ENCODE measurements around the gene KLHL40.

The KLHL40 gene

DNA sequence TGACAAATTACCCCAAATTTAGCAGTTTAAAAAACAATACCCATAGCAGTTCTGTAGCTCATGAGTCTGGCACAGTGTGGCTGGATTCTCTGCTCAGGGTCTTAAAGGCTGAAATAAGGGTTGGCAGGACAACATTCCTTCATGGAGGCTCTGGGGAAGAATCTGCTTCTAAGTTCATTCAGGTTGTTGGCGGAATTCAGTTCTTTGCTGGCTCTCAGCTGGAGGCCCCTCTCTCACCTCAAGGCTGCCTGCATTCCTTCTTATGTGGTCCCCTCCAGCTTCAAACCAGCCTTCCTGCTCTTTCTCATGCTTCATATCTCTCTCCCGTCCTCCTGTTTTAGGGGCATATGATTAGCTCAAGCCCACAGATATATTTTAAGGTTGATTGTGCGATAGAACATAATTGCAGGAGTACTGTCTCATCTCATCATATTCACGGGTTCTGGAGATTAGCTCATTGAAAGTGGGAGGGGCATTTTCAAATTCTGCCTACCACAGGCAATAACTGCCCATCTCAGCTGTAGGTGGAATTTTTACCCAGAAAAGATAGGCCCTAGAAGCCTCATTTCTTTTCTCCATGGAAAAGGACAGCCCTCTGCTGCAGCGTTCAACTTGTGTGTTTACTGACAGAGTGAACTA, 37.4 kb upstream of the KLHL40 start:
- no peak for DNase-seq (ENCODE audit: low read depth)

GRCh38 chr3:42649006-42649405, 36.3 kb upstream of the KLHL40 start:
- no peak overlapping the region for H3K4me3 ChIP-seq (ENCODE audit: low read length)
- DNase-seq (ENCODE audit: low read depth) = no peak
- TF ChIP-seq, protein P1, sequence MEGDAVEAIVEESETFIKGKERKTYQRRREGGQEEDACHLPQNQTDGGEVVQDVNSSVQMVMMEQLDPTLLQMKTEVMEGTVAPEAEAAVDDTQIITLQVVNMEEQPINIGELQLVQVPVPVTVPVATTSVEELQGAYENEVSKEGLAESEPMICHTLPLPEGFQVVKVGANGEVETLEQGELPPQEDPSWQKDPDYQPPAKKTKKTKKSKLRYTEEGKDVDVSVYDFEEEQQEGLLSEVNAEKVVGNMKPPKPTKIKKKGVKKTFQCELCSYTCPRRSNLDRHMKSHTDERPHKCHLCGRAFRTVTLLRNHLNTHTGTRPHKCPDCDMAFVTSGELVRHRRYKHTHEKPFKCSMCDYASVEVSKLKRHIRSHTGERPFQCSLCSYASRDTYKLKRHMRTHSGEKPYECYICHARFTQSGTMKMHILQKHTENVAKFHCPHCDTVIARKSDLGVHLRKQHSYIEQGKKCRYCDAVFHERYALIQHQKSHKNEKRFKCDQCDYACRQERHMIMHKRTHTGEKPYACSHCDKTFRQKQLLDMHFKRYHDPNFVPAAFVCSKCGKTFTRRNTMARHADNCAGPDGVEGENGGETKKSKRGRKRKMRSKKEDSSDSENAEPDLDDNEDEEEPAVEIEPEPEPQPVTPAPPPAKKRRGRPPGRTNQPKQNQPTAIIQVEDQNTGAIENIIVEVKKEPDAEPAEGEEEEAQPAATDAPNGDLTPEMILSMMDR (conservative IDR thresholded peaks at IDR 0.05; ENCODE audit: low read length) = no peak

More for the DNA sequence above, 37.4 kb upstream of the KLHL40 start:
- no peak overlapping the region for H3K4me3 ChIP-seq (ENCODE audit: low read length)
- TF ChIP-seq, protein P1 (conservative IDR thresholded peaks at IDR 0.05; ENCODE audit: low read length) = no peak

GRCh38 chr3:42649783-42650182, 35.6 kb upstream of the KLHL40 start:
- no peak overlapping the region for H3K4me3 ChIP-seq (ENCODE audit: low read length)
- TF ChIP-seq, protein P1 (conservative IDR thresholded peaks at IDR 0.05; ENCODE audit: low read length) = no peak
- no peak for DNase-seq (ENCODE audit: low read depth)

GRCh38 chr3:42651248-42652091, 33.9 kb upstream of the KLHL40 start:
- TF ChIP-seq, protein P1 (conservative IDR thresholded peaks at IDR 0.05; ENCODE audit: low read length) = no peak
- DNase-seq (ENCODE audit: low read depth) = peak; percentile 76
- peak overlapping the region; percentile 92 for H3K4me3 ChIP-seq (ENCODE audit: low read length)

DNA sequence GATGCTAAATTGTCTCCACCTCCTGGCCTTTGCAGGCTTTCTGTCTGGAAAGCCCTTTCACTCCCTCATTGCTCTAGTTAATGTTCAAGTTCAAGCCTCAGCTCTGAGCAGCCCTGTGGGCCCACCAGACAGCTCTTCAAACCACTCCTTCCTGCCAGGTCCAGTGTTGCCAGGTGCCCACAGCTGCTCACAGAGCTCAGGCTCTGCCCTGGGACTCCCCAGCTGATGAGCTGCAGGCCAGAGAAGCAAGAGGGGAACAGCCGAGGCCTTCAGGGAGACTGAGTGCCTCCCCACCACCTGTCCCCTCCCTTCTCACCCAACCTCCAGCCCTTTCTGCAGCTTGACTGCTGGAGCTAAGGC, 33.1 kb upstream of the KLHL40 start:
- TF ChIP-seq, protein P1 (conservative IDR thresholded peaks at IDR 0.05; ENCODE audit: low read length) = no peak
- DNase-seq (ENCODE audit: low read depth) = no peak

DNA sequence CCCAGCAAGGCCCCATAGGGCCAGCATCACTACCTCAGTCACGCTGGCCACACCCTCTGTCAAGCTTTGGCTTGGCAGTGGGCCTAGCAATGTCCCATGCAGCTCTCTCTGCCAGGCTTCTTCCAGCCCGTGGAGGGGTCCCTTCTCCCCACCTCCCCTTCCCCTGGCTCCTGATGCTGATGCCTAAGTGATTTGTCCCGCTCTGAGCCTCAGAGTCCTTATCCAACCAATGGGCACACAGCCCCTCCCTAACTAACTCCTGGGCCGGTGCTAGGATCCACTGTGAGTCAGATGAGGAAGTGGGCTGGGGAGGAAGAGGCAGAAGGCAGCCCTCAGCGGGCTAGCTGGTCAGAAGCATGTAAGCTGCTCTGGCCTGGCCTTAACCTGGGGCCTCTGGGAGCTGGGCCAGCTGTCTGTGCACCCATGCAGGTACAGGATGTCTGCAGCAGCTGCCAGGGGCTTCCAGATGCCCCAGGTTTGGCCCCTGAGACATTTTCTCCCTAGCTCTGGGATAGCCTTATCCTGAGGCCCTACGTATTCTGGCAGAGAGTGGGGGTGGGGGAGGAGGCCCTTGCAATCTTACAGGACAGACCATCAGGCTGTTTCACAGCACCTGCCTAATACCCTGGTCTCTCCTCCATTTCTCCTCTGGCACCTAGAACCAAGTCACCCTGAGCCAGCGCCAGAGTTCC, 32.6 kb upstream of the KLHL40 start:
- H3K4me3 ChIP-seq (ENCODE audit: low read length) = peak overlapping the region; percentile 92
- DNase-seq (ENCODE audit: low read depth) = peak; percentile 70
- TF ChIP-seq, protein P1 (conservative IDR thresholded peaks at IDR 0.05; ENCODE audit: low read length) = no peak

More for the DNA sequence above, 33.1 kb upstream of the KLHL40 start:
- peak overlapping the region; percentile 92 for H3K4me3 ChIP-seq (ENCODE audit: low read length)
